GM18505 (cell line): Measurements from ENCODE around the gene SHKBP1.

Experiments used
- ATAC-seq: cut with Tn5 transposase; IDR thresholded peaks from one replicate; pipeline ENCODE4 v1.9.1; 2021; ENCODE audit not compliant: unreplicated experiment
- POLR2A ChIP-seq: IDR thresholded peaks from 4 replicates; pipeline ENCODE4 v1.6.1; 2011; ENCODE audit warnings: borderline replicate concordance; ENCODE audit not compliant: insufficient read depth, insufficient read length; ENCODE audit errors: extremely low read depth

SHKBP1 gene

GRCh38 chr19:40598121-40598917, 21.6 kb downstream of the SHKBP1 start:
- TF ChIP-seq POLR2A = no peak
- ATAC-seq = no peak

- no peak for TF ChIP-seq POLR2A
- no peak for ATAC-seq
Observed at GRCh38 chr19:40598918-40599307, 22.2 kb downstream of the SHKBP1 start.

GRCh38 chr19:40599331-40599901, 22.7 kb downstream of the SHKBP1 start:
- ATAC-seq = no peak
- TF ChIP-seq POLR2A = no peak

GRCh38 chr19:40599902-40600569, 23.4 kb downstream of the SHKBP1 start:
- ATAC-seq = no peak

GRCh38 chr19:40600570-40601133, 24.0 kb downstream of the SHKBP1 start:
- no peak for ATAC-seq
- no peak for TF ChIP-seq POLR2A

More at GRCh38 chr19:40599902-40600569, 23.4 kb downstream of the SHKBP1 start:
- no peak for TF ChIP-seq POLR2A

- no peak for TF ChIP-seq POLR2A
- no peak for ATAC-seq
Observed at GRCh38 chr19:40601134-40601974, 24.7 kb downstream of the SHKBP1 start, which contains the start of gene LTBP4. TSS of gene LTBP4 (plus strand) at chr19:40601369. CDS start at chr19:40601388, 19 bp downstream.

GRCh38 chr19:40603071-40603388, 26.4 kb downstream of the SHKBP1 start:
- ATAC-seq = no peak
- no peak for TF ChIP-seq POLR2A

GRCh38 chr19:40603389-40604170, 26.9 kb downstream of the SHKBP1 start:
- ATAC-seq = peak; percentile 55
- TF ChIP-seq POLR2A = no peak

GRCh38 chr19:40604171-40604646, 27.5 kb downstream of the SHKBP1 start:
- no peak for ATAC-seq
- no peak for TF ChIP-seq POLR2A

GRCh38 chr19:40604647-40605215, 28.1 kb downstream of the SHKBP1 start:
- no peak for TF ChIP-seq POLR2A

GRCh38 chr19:40605216-40605971, 28.7 kb downstream of the SHKBP1 start:
- TF ChIP-seq POLR2A = peak; percentile 21
- no peak for ATAC-seq

More at GRCh38 chr19:40604647-40605215, 28.1 kb downstream of the SHKBP1 start:
- ATAC-seq = no peak
